HG02840 (cell line): ENCODE results near the gene RNASE11.
"Not testable (repeated sequence)": the region's sequence is repeated elsewhere in the genome, so short reads cannot be mapped to it uniquely, and the experiment has no call there.

Source experiments
- ATAC-seq: cut with Tn5 transposase; IDR thresholded peaks from one replicate; pipeline ENCODE4 v1.9.1; 2021; ENCODE audit warnings: mild to moderate bottlenecking, moderate library complexity, moderate number of reproducible peaks; ENCODE audit not compliant: unreplicated experiment, low FRiP score

RNASE11 gene

GRCh38 chr14:20583142-20583541 is 4.7 kb downstream of the RNASE11 start:
- no peak for ATAC-seq

- ATAC-seq: no peak
Measured at GRCh38 chr14:20580242-20580641, 7.6 kb downstream of the RNASE11 start.

GRCh38 chr14:20578784-20579502 is 8.9 kb downstream of the RNASE11 start:
- no peak for ATAC-seq

GRCh38 chr14:20578325-20578724 is 9.5 kb downstream of the RNASE11 start:
- ATAC-seq: no peak

GRCh38 chr14:20572382-20572990 is 15.3 kb downstream of the RNASE11 start:
- not testable (repeated sequence) for ATAC-seq

- not testable (repeated sequence) for ATAC-seq
Measured at GRCh38 chr14:20570720-20571119, 17.1 kb downstream of the RNASE11 start.

GRCh38 chr14:20569865-20570264 is 17.9 kb downstream of the RNASE11 start:
- not testable (repeated sequence) for ATAC-seq

- ATAC-seq: no peak
Measured at GRCh38 chr14:20569066-20569465, 18.7 kb downstream of the RNASE11 start.

GRCh38 chr14:20568393-20568792 is 19.4 kb downstream of the RNASE11 start:
- no peak for ATAC-seq

GRCh38 chr14:20567199-20567598 is 20.6 kb downstream of the RNASE11 start:
- ATAC-seq: not testable (repeated sequence)

GRCh38 chr14:20564501-20564997 is 23.3 kb downstream of the RNASE11 start:
- ATAC-seq: no peak

GRCh38 chr14:20563971-20564370 is 23.8 kb downstream of the RNASE11 start:
- ATAC-seq: no peak

- ATAC-seq: no peak
Measured at GRCh38 chr14:20560961-20561360, 26.8 kb downstream of the RNASE11 start, which contains the start of gene RNASE9. Gene RNASE9 (minus strand): TSS chr14:20561047.

GRCh38 chr14:20559461-20559904 is 28.3 kb downstream of the RNASE11 start:
- ATAC-seq: no peak

- no peak for ATAC-seq
Measured at GRCh38 chr14:20557212-20557542, 30.6 kb downstream of the RNASE11 start.

- no peak for ATAC-seq
Measured at GRCh38 chr14:20556500-20557211, 31.1 kb downstream of the RNASE11 start.

GRCh38 chr14:20555845-20556244 is 32.0 kb downstream of the RNASE11 start:
- ATAC-seq: no peak

- ATAC-seq: no peak
Measured at GRCh38 chr14:20553024-20553423, 34.8 kb downstream of the RNASE11 start.

- no peak for ATAC-seq
Measured at GRCh38 chr14:20551606-20552005, 36.2 kb downstream of the RNASE11 start.

- ATAC-seq: no peak
Measured at GRCh38 chr14:20550926-20551325, 36.9 kb downstream of the RNASE11 start.

GRCh38 chr14:20548414-20549158 is 39.2 kb downstream of the RNASE11 start:
- ATAC-seq: no peak
